NCI-H1105 (cell line): ENCODE data around the gene CCDC121.

Experiments used
- DNase-seq: peaks from one replicate; lab custom pipeline; 2025; lab: John Stamatoyannopoulos, UW

CCDC121 gene

GRCh38 chr2:27582129-27582694, 46.6 kb downstream of the CCDC121 start:
- DNase-seq: no peak

GRCh38 chr2:27581417-27582128, 47.2 kb downstream of the CCDC121 start:
- DNase-seq: no peak
